Naive B cell (primary cell): ENCODE measurements around the gene IFITM10. TPM values are rescaled to one million over a fixed set of nuclear protein-coding genes. Genes with fewer than 3 reads are reported as not detected.

Experiments used
- ATAC-seq, 2 donors: fragments of 150-1000 bp; cut with Tn5 transposase; 2 replicates each; pipeline ENCODE4 v1.10.0; 2021; ENCODE audit warnings: low read depth in 2 of 2, mild to moderate bottlenecking in 2 of 2, moderate library complexity in 2 of 2
- DNase-seq: peaks from one replicate; pipeline ENCODE4 v3.0.0; 2022
- H3K27ac Mint-ChIP-seq, 6 donors: one replicate each; pipeline ENCODE4 v1.8.0; 2020 to 2022; ENCODE audit warnings: mild to moderate bottlenecking in 6 of 6, mixed read lengths in 6 of 6, moderate library complexity in 5 of 6, inconsistent platforms in 2 of 6
- H3K27me3 Mint-ChIP-seq, 3 donors: one replicate each; pipeline ENCODE4 v1.8.0; 2021 to 2022; ENCODE audit warnings: mixed read lengths in 3 of 3, mild to moderate bottlenecking in 1 of 3
- H3K36me3 Mint-ChIP-seq, 2 donors: one replicate each; pipeline ENCODE4 v1.8.0; 2020 to 2022; ENCODE audit warnings: mixed read lengths in 2 of 2, inconsistent platforms in 1 of 2, mild to moderate bottlenecking in 1 of 2
- H3K4me1 Mint-ChIP-seq, 3 donors: one replicate each; pipeline ENCODE4 v1.8.0; 2020 to 2022; ENCODE audit warnings: mixed read lengths in 3 of 3, inconsistent platforms in 1 of 3, mild to moderate bottlenecking in 1 of 3, moderate library complexity in 1 of 3
- H3K4me3 Mint-ChIP-seq, 8 donors: one replicate each; pipeline ENCODE4 v1.8.0; 2020 to 2022; ENCODE audit warnings: mild to moderate bottlenecking in 8 of 8, mixed read lengths in 8 of 8, moderate library complexity in 8 of 8, inconsistent platforms in 2 of 8
- H3K9me3 Mint-ChIP-seq, 7 donors: one replicate each; pipeline ENCODE4 v1.8.0; 2020 to 2022; ENCODE audit warnings: mixed read lengths in 7 of 7, mild to moderate bottlenecking in 5 of 7, inconsistent platforms in 2 of 7, moderate library complexity in 1 of 7
- polyA plus RNA-seq, 6 donors: library from polyadenylated mRNA; unstranded; fragments of 300-500 nt; fragmentation: Illumina TruSeq; gene quantifications; one replicate each; pipeline ENCODE4 v1.2.3, GENCODE V29; 2021; ENCODE audit warnings: low read depth in 6 of 6

IFITM10 gene
- polyA plus RNA-seq, 6 donors from 2014 or later = not detected

GRCh38 chr11:1750840-1751530 is 590 bp upstream of the IFITM10 start:
- ATAC-seq (no peak), DNase-seq (no peak)
- Mint-ChIP-seq H3K27ac (peak overlapping the region in 1 of 6 donors; percentile 24), H3K4me3 (no peak overlapping the region), H3K9me3 (peaks cover 0 to 4% (median 2%) of the 10 kb centered on the region in 7 donors), H3K36me3 (peaks cover 0 to 24% of the 10 kb centered on the region in 2 donors), H3K4me1 (peaks cover 0 to 22% (median 18%) of the 10 kb centered on the region in 3 donors), H3K27me3 (peaks cover 8 to 24% (median 17%) of the 10 kb centered on the region in 3 donors)

GRCh38 chr11:1749395-1750351 is 722 bp downstream of the IFITM10 start:
- peaks cover 0 to 21% (median 18%) of the 10 kb centered on the region in 3 donors for H3K4me1 Mint-ChIP-seq
- DNase-seq (no peak), ATAC-seq (no peak)
- H3K4me3 Mint-ChIP-seq = peak overlapping the region in 1 of 8 donors; percentile 5
- H3K27ac Mint-ChIP-seq = peak overlapping the region in 1 of 6 donors; percentile 24
- H3K9me3 Mint-ChIP-seq = peaks cover 0 to 9% (median 2%) of the 10 kb centered on the region in 7 donors
- H3K36me3 Mint-ChIP-seq = peaks cover 0 to 18% of the 10 kb centered on the region in 2 donors
- H3K27me3 Mint-ChIP-seq = peaks cover 8 to 24% (median 17%) of the 10 kb centered on the region in 3 donors

- no peak overlapping the region for H3K4me3 Mint-ChIP-seq
- no peak overlapping the region for H3K27ac Mint-ChIP-seq
- DNase-seq = no peak
- H3K9me3 Mint-ChIP-seq = peaks cover 0 to 9% (median 2%) of the 10 kb centered on the region in 7 donors
- no peak for ATAC-seq
- H3K36me3 Mint-ChIP-seq = peaks cover 0 to 18% of the 10 kb centered on the region in 2 donors
- peaks cover 0 to 16% (median 14%) of the 10 kb centered on the region in 3 donors for H3K4me1 Mint-ChIP-seq
- H3K27me3 Mint-ChIP-seq = peaks cover 8 to 24% (median 17%) of the 10 kb centered on the region in 3 donors
Observed at GRCh38 chr11:1748636-1749394, 1.6 kb downstream of the IFITM10 start.

- Mint-ChIP-seq H3K4me1 (peaks cover 0 to 14% (median 14%) of the 10 kb centered on the region in 3 donors), H3K27me3 (peaks cover 8 to 24% (median 17%) of the 10 kb centered on the region in 3 donors), H3K27ac (no peak overlapping the region), H3K36me3 (peaks cover 0 to 14% of the 10 kb centered on the region in 2 donors), H3K4me3 (no peak overlapping the region), H3K9me3 (peaks cover 0 to 9% (median 2%) of the 10 kb centered on the region in 7 donors)
- no peak for DNase-seq
- ATAC-seq = no peak
Observed at GRCh38 chr11:1747753-1748635, 2.4 kb downstream of the IFITM10 start.

GRCh38 chr11:1746956-1747752 is 3.2 kb downstream of the IFITM10 start:
- peaks cover 0 to 9% (median 2%) of the 10 kb centered on the region in 7 donors for H3K9me3 Mint-ChIP-seq
- H3K36me3 Mint-ChIP-seq = peaks cover 0 to 11% of the 10 kb centered on the region in 2 donors
- H3K4me3 Mint-ChIP-seq = no peak overlapping the region
- peaks cover 0 to 14% (median 13%) of the 10 kb centered on the region in 3 donors for H3K4me1 Mint-ChIP-seq
- H3K27me3 Mint-ChIP-seq = peaks cover 8 to 24% (median 17%) of the 10 kb centered on the region in 3 donors
- ATAC-seq (no peak), DNase-seq (no peak)
- H3K27ac Mint-ChIP-seq = peak overlapping the region in 1 of 6 donors; percentile 11

- Mint-ChIP-seq H3K27ac (peak overlapping the region in 1 of 6 donors; percentile 61), H3K4me1 (peaks cover 0 to 13% (median 12%) of the 10 kb centered on the region in 3 donors), H3K36me3 (peaks cover 0 to 11% of the 10 kb centered on the region in 2 donors), H3K9me3 (peaks cover 0 to 9% (median 2%) of the 10 kb centered on the region in 7 donors), H3K27me3 (peaks cover 8 to 23% (median 17%) of the 10 kb centered on the region in 3 donors), H3K4me3 (no peak overlapping the region)
- ATAC-seq (no peak), DNase-seq (no peak)
Observed at GRCh38 chr11:1746511-1746931, 3.9 kb downstream of the IFITM10 start.

- H3K27ac Mint-ChIP-seq = peak overlapping the region in 1 of 6 donors; percentile 61
- H3K4me3 Mint-ChIP-seq = no peak overlapping the region
- peaks cover 0 to 9% (median 2%) of the 10 kb centered on the region in 7 donors for H3K9me3 Mint-ChIP-seq
- H3K4me1 Mint-ChIP-seq = peaks cover 0 to 13% (median 12%) of the 10 kb centered on the region in 3 donors
- peaks cover 8 to 16% (median 16%) of the 10 kb centered on the region in 3 donors for H3K27me3 Mint-ChIP-seq
- DNase-seq = no peak
- peaks cover 0 to 11% of the 10 kb centered on the region in 2 donors for H3K36me3 Mint-ChIP-seq
- no peak for ATAC-seq
Observed at GRCh38 chr11:1745701-1746320, 4.6 kb downstream of the IFITM10 start.

- peaks cover 3 to 9% (median 8%) of the 10 kb centered on the region in 3 donors for H3K27me3 Mint-ChIP-seq
- H3K36me3 Mint-ChIP-seq = peaks cover 0 to 4% of the 10 kb centered on the region in 2 donors
- no peak overlapping the region for H3K27ac Mint-ChIP-seq
- H3K9me3 Mint-ChIP-seq = peaks cover 0 to 9% (median 2%) of the 10 kb centered on the region in 7 donors
- ATAC-seq = no peak
- no peak overlapping the region for H3K4me3 Mint-ChIP-seq
- no peak for DNase-seq
- peaks cover 0 to 8% (median 7%) of the 10 kb centered on the region in 3 donors for H3K4me1 Mint-ChIP-seq
Observed at GRCh38 chr11:1744891-1745700, 5.3 kb downstream of the IFITM10 start.

- H3K4me1 Mint-ChIP-seq = peaks cover 0 to 4% (median 0%) of the 10 kb centered on the region in 3 donors
- DNase-seq (no peak), ATAC-seq (no peak)
- H3K27me3 Mint-ChIP-seq = peaks cover 0 to 7% (median 5%) of the 10 kb centered on the region in 3 donors
- peak overlapping the region in 1 of 6 donors; percentile 7 for H3K27ac Mint-ChIP-seq
- H3K4me3 Mint-ChIP-seq = no peak overlapping the region
- no peaks in the 10 kb centered on the region for H3K36me3 Mint-ChIP-seq
- H3K9me3 Mint-ChIP-seq = peaks cover 0 to 9% (median 4%) of the 10 kb centered on the region in 7 donors
Observed at GRCh38 chr11:1744137-1744886, 6.1 kb downstream of the IFITM10 start.
